GM18505 (cell line): ENCODE data around the gene NAV2.
"Not testable (repeated sequence)": the region's sequence is repeated elsewhere in the genome, so short reads cannot be mapped to it uniquely, and the experiment has no call there.

ENCODE experiments used
- ATAC-seq: cut with Tn5 transposase; IDR thresholded peaks from one replicate; pipeline ENCODE4 v1.9.1; 2021; ENCODE audit not compliant: unreplicated experiment
- POLR2A ChIP-seq: IDR thresholded peaks from 4 replicates; pipeline ENCODE4 v1.6.1; 2011; ENCODE audit warnings: borderline replicate concordance; ENCODE audit not compliant: insufficient read depth, insufficient read length; ENCODE audit errors: extremely low read depth

Gene NAV2

DNA sequence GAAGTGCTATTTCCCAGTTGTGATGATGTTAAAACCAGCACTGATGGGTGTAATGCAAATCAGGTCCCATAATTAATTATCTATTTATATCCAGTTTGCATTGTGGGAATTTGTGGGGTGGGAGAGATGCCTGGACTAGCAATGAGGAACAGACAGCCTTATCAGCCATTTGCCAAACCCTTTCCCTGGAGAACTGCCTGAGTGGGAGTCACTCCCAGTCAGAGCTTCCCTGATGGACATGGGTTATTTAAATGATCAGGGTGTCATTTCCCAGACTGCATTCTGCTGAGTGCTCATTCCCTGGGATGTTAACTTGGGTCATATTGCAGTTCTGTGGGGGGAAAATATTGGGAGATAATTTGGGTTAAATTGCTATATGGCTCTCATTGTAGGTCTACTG, 168.5 kb downstream of the NAV2 start:
- no peak for TF ChIP-seq POLR2A
- ATAC-seq, result no peak

- no peak for ATAC-seq
- no peak for TF ChIP-seq POLR2A
Measured at GRCh38 chr11:19882356-19882755, 169.7 kb downstream of the NAV2 start.

DNA sequence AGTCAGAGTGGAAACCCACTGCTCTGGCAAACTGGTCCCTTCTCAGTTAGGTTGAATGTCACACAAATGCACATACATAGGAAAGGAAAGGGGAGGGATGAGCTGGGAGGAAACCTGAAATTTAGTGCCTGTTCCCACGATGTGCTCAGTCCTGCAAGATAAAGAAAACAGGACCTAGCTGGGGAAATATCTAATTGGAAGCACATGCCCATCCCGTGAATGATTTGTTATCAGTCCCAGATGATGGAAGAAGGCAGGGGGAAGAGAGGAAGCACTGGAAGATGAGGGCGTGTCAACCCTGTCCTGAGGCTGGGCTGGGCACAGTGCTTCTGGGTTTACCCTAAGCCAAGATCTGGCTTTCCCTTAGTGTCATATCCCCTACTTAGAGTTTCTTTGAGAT, 173.9 kb downstream of the NAV2 start:
- no peak for TF ChIP-seq POLR2A
- ATAC-seq, result no peak

DNA sequence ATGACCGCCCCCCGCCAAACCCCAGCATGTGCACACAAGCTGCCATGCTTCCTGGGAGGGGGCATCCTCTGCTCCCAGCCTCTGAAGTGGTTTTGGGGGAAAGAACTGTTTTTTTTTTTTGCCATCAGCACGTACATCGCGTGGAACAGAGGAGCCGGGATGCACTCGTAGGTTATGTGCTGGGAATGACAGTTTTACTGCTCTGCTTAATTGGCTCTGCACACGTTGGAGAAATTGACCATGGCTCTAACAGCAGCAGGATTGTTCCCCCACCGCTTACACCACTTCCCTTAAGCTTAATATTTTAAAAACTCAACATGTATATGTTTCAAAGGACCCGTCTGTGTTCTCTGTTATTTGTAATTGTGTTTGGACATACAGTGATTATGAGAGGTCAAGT, 175.2 kb downstream of the NAV2 start:
- no peak for ATAC-seq
- TF ChIP-seq POLR2A, result no peak

GRCh38 chr11:19889531-19889930, 176.9 kb downstream of the NAV2 start:
- no peak for ATAC-seq
- no peak for TF ChIP-seq POLR2A

DNA sequence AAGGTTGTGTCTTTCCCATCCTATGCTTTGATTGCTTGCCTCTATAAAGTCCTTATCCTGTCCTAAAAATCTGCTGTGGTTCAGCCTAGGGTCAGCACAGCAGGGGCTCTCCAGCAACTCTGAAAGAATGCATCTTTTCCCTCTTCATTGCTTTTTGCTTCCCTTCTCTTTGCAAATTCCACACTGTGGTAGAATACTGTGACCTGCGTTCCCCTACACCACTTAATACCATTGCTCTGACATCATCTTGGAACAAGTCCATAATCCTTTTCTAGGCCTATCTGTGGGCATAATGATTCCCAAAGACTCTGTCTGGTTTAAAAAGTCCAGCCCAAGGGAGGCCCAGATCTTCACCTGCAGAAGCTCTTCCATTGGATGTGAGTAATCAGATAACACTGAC, 177.7 kb downstream of the NAV2 start:
- no peak for ATAC-seq
- no peak for TF ChIP-seq POLR2A

GRCh38 chr11:19891022-19891421, 178.4 kb downstream of the NAV2 start:
- no peak for ATAC-seq
- no peak for TF ChIP-seq POLR2A

GRCh38 chr11:19892387-19892786, 179.8 kb downstream of the NAV2 start:
- no peak for TF ChIP-seq POLR2A
- ATAC-seq, result no peak

GRCh38 chr11:19892876-19893275, 180.2 kb downstream of the NAV2 start:
- no peak for TF ChIP-seq POLR2A
- no peak for ATAC-seq

- no peak for ATAC-seq
- TF ChIP-seq POLR2A, result no peak
Measured at GRCh38 chr11:19894404-19894803, 181.8 kb downstream of the NAV2 start.

- ATAC-seq, result not testable (repeated sequence)
Measured at GRCh38 chr11:19895037-19895436, 182.4 kb downstream of the NAV2 start.

GRCh38 chr11:19895776-19896175, 183.1 kb downstream of the NAV2 start:
- no peak for ATAC-seq
- TF ChIP-seq POLR2A, result no peak

- no peak for TF ChIP-seq POLR2A
- ATAC-seq, result peak; percentile 54
Measured at GRCh38 chr11:19903620-19904069, 191.0 kb downstream of the NAV2 start.

DNA sequence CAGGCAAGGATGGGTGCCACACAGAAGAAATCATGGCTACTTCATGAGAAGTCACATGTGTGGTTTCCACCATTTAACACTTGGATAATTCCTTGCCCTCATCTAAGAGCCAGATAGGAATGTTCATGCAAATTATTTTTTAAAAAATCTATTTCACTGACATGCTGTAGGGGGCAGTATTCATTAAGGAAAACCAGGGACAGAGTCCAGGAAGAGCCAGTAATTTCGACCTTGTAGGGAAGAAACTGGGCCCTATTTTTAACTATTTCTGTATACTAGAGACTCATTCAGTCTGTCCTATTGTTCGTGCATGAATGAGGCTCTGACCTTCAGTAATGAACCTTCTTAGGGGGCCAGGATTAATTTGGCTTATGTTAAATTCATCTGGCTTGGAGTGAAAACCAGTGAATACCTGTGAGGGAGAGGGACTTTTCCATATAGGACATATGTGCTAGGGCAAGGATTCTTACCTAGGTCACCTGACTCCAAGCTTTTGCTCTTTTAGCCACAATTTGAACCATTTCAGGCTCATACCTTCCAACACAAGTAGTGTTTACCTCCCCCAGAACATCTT, 192.7 kb downstream of the NAV2 start:
- no peak for ATAC-seq
- TF ChIP-seq POLR2A, result no peak

DNA sequence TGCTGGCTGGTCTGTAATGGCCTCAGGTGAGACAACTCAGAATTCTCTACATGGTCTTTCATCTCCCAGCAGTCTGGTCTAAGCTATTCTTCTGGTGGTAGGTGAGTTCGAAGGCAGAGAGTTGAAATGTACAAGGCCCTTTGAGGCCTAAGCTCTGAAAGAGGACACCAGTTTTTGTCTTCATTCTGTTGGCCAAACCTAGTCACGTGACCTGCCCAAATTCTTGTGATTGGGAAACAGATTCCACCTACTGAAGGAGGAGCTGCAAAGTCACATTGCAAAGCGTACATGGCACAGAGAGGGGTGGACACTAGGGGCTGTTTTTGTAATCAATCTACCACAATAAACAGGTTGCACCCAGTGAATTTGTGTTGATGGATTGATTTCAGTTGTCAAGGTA, 193.5 kb downstream of the NAV2 start:
- no peak for TF ChIP-seq POLR2A
- ATAC-seq, result no peak

DNA sequence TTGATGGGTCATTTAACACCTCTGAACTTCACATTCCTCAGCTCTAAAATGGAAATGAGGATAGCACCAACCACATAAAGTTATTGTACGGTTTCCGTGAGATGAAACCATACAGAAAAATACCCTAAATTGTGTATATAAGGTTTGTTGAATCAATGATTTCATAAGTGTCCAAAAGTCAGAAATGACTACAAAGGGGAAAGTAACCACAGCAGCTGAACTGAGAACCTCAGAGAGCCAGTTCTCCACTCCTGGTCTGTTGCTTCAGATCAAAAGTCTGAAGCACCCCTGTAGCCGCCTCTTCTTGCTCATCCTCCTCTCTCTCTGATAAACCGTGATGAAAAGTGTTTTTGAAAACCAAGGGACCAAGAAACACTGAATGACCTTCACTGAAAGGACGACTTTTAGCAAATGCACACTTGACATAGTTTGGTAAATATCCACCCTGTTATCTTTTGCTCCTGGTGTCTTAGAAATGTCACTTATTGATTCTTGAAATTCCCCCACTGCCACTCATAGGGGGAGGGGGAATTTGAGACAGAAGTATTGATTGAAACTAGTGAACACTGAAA, 194.5 kb downstream of the NAV2 start:
- TF ChIP-seq POLR2A, result no peak
- peak; percentile 71 for ATAC-seq

DNA sequence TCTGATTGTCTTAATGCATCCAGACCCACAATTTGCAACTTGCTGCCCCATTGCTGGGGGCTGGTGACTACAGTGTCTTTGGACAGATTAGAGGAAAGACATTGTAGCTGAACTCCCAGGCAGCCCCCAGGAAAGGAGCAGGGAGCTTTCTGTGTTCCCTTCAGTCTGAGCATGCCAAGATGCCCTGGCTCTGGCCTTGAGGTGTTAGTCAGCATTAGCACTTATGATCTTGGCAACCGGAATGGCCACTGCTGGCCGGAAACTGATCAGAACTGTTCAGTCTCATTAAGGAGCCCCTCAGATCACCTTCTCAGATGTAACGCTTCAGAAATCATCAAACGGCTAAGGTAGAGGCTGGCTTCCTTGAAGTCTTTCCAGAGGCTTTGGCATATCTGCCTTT, 195.2 kb downstream of the NAV2 start:
- ATAC-seq, result no peak
- no peak for TF ChIP-seq POLR2A
